ES-I3 (cell line): Measurements from ENCODE around the gene PLEKHM3.
"Not testable (repeated sequence)": the region's sequence is repeated elsewhere in the genome, so short reads cannot be mapped to it uniquely, and the experiment has no call there.

Experiments used
- H3K36me3 ChIP-seq: 2 replicates; pipeline ENCODE4 v1.6.1; 2013; ENCODE audit warnings: mild to moderate bottlenecking, low read length, control low read depth, moderate library complexity; ENCODE audit not compliant: insufficient read depth
- H3K4me1 ChIP-seq: 2 replicates; pipeline ENCODE4 v1.6.1; 2013; ENCODE audit warnings: mild to moderate bottlenecking, control low read depth, low read length; ENCODE audit not compliant: insufficient read depth
- H3K9ac ChIP-seq: 2 replicates; pipeline ENCODE4 v1.6.1; 2013; ENCODE audit warnings: low read depth, mild to moderate bottlenecking, low read length, moderate library complexity
- H3K9me3 ChIP-seq: 2 replicates; pipeline ENCODE4 v1.6.1; 2013; ENCODE audit warnings: mild to moderate bottlenecking, low read length, moderate library complexity; ENCODE audit not compliant: control insufficient read depth, insufficient read depth

PLEKHM3 gene

DNA sequence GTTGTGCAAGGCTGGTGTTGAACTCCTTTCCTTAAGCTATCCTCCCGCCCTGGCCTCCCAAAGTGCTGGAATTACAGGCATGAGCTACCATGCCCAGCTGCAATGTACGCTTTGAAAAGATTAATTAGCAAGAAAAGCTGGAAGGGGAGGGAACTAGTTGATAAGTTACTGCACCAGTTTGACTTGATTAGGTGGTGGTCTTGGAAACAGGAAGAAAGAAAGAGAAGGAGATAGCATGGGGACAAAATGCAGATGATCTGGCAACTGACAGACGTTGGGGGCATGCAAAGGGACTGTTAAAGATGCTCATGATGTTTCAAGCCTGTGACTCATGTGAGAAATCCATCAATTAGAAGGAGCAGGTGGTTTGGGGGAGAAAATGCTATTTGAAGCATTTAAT, 68.6 kb downstream of the PLEKHM3 start:
- Histone ChIP-seq H3K9ac (no peak overlapping the region), H3K9me3 (peaks cover under 1% of the 10 kb centered on the region; the same call in 1 of the 2 replicates), H3K4me1 (peaks cover 9% of the 10 kb centered on the region; the same call in 1 of the 2 replicates), H3K36me3 (no peaks in the 10 kb centered on the region)

- Histone ChIP-seq H3K9ac (no peak overlapping the region), H3K4me1 (peaks cover 17% of the 10 kb centered on the region; the same call in 1 of the 2 replicates), H3K36me3 (no peaks in the 10 kb centered on the region), H3K9me3 (no peaks in the 10 kb centered on the region)
Observed at GRCh38 chr2:207955456-207955855, 69.9 kb downstream of the PLEKHM3 start.

DNA sequence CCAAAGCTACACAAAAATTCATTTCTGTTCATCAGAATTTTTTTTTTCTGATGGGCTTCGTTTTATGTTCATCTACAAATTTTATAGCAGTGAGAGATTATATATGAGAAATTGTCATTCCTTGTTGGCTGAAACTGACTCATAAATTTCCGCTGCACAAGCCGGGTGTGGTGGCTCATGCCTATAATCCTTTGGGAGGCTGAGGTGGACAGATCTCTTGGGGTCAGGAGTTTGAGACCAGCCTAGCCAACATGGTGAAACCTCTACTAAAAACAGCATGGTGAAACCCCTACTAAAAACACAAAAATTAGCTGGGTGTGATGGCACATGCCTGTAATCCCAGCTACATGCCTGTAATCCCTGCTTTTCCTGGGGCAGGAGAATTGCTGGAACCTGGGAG, 72.0 kb downstream of the PLEKHM3 start:
- no peak overlapping the region for H3K9ac ChIP-seq
- no peaks in the 10 kb centered on the region for H3K36me3 ChIP-seq
- no peaks in the 10 kb centered on the region for H3K9me3 ChIP-seq
- peaks cover 26% of the 10 kb centered on the region; the same call in 1 of the 2 replicates for H3K4me1 ChIP-seq

DNA sequence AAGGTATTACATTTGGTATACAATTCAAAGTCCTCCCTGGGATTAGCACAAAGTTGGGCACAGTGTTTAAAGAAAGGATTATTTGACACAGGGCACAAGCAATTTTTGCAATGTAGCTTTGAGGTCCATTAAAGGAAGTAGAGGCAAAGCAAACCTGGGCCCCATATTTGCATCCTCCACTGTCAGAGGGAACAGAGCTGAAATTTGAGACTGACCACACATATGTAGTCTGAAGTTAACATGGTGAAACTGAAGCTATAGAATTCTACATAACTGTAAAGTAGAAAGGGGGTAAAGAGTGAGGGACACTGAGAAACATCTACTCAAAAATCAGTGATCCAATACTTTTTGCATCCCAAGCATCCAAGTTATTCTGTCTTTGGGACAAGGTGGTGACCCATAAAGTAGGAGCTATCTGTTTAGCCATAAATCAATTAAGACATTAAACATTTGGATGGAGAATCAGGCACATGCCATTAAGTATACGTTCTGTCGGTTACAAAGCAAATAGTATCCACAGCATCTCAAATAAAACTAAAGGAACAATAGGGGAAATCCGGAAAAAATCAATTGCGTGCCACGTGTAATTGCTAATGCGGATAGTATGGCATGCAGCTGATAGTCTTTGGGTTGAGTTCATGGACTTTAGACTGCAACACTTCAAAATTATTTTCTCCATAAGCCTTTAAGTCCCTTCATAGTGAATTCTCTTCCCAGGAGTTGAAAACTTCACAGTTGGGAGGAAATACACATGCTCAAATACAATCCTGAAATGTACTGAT, 72.6 kb downstream of the PLEKHM3 start:
- Histone ChIP-seq H3K4me1 (peaks cover 26% of the 10 kb centered on the region; the same call in 1 of the 2 replicates), H3K9ac (no peak overlapping the region), H3K36me3 (no peaks in the 10 kb centered on the region), H3K9me3 (no peaks in the 10 kb centered on the region)

- Histone ChIP-seq H3K36me3 (no peaks in the 10 kb centered on the region), H3K9ac (no peak overlapping the region), H3K9me3 (no peaks in the 10 kb centered on the region), H3K4me1 (peaks cover 26% of the 10 kb centered on the region; the same call in 1 of the 2 replicates)
Observed at GRCh38 chr2:207951734-207952470, 73.4 kb downstream of the PLEKHM3 start.

GRCh38 chr2:207950761-207951114, 74.6 kb downstream of the PLEKHM3 start:
- Histone ChIP-seq H3K4me1 (peaks cover 26% of the 10 kb centered on the region; the same call in 1 of the 2 replicates), H3K9me3 (no peaks in the 10 kb centered on the region), H3K9ac (no peak overlapping the region)

DNA sequence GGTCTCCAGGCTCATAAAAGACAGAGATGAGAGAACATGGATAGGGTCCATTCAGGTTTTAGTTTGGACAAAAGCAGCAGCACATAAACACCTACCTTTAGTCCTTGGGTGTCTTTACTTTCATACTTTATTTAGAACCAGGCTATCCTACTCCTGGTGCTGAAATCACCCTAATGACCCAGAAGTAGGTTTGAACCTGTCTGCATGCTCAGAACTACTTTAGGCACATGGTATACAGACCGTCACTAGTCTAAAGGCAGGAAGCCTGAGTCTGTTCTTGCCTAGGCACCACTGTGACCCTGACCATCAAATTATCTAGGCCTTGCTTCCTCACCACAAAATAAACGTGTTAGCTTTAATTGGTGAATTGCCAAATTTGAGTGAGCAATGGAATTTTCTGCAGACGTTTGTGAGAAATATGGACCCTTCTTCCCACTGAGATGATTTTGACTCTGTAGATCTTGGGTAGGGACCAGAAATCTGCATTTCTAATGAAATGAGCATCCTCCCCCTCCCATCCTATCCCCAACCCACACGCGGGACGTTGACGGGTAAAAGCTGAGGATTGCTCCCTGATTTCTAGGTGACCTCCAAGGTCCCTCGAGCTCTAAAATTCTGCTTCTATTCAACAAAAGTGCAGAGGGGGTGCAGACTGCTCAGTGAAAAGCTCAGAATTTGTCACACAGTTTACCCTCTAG, 75.1 kb downstream of the PLEKHM3 start:
- no peak overlapping the region for H3K9ac ChIP-seq
- H3K36me3 ChIP-seq, result no peaks in the 10 kb centered on the region
- peaks cover 29% of the 10 kb centered on the region; the same call in 1 of the 2 replicates for H3K4me1 ChIP-seq

More at GRCh38 chr2:207950761-207951114, 74.6 kb downstream of the PLEKHM3 start:
- no peaks in the 10 kb centered on the region for H3K36me3 ChIP-seq

GRCh38 chr2:207949245-207949644, 76.1 kb downstream of the PLEKHM3 start:
- H3K9me3 ChIP-seq, H3K9ac ChIP-seq, H3K36me3 ChIP-seq: not testable (repeated sequence)
- peaks cover 33% of the 10 kb centered on the region for H3K4me1 ChIP-seq

More for the DNA sequence above, 75.1 kb downstream of the PLEKHM3 start:
- no peaks in the 10 kb centered on the region for H3K9me3 ChIP-seq

DNA sequence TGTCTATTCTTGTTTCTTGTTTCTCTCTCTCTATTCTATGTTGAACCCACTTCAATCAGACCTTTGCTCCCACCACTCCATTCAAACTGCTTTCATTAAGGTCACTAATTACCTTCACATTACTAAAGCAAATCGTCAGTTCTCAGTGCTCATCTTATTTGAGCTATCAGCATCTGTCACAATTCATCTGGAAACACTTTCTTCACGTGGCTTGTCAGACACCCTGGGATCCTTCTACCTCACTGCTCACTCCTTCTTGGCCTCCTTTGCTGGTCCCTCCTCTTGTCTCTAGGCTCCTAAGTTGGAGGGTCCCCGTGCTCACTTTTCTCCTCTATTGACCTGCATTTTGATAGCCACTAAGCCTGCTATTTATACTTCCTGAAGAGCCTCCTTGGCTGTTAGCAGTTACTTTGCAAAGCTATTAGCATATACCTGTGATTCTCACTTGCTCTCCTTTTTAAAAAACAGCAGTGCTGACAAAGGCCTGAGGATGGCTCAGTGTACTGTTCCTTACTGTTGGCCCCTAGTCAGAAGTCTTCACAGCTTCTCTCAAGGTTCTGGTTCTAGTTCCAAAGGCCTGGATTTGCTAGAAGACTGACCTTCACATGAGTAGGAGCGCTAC, 80.2 kb downstream of the PLEKHM3 start:
- Histone ChIP-seq H3K9me3 (no peaks in the 10 kb centered on the region), H3K9ac (no peak overlapping the region), H3K4me1 (peaks cover 14% of the 10 kb centered on the region), H3K36me3 (no peaks in the 10 kb centered on the region)

GRCh38 chr2:207944334-207944733, 81.0 kb downstream of the PLEKHM3 start:
- peaks cover 7% of the 10 kb centered on the region; the same call in 1 of the 2 replicates for H3K4me1 ChIP-seq
- H3K9ac ChIP-seq, result no peak overlapping the region
- no peaks in the 10 kb centered on the region for H3K36me3 ChIP-seq
- H3K9me3 ChIP-seq, result no peaks in the 10 kb centered on the region

- H3K36me3 ChIP-seq, result no peaks in the 10 kb centered on the region
- H3K9ac ChIP-seq, result no peak overlapping the region
- no peaks in the 10 kb centered on the region for H3K9me3 ChIP-seq
- peaks cover 4% of the 10 kb centered on the region; the same call in 1 of the 2 replicates for H3K4me1 ChIP-seq
Observed at GRCh38 chr2:207939342-207940108, 85.8 kb downstream of the PLEKHM3 start.

- Histone ChIP-seq H3K36me3 (no peaks in the 10 kb centered on the region), H3K4me1 (peaks cover 5% of the 10 kb centered on the region; the same call in 1 of the 2 replicates)
Observed at GRCh38 chr2:207938886-207939285, 86.4 kb downstream of the PLEKHM3 start.

GRCh38 chr2:207938415-207938814, 86.9 kb downstream of the PLEKHM3 start:
- Histone ChIP-seq H3K36me3 (no peaks in the 10 kb centered on the region), H3K9me3 (no peaks in the 10 kb centered on the region), H3K9ac (no peak overlapping the region), H3K4me1 (peaks cover 9% of the 10 kb centered on the region)

More at GRCh38 chr2:207938886-207939285, 86.4 kb downstream of the PLEKHM3 start:
- Histone ChIP-seq H3K9me3 (no peaks in the 10 kb centered on the region), H3K9ac (no peak overlapping the region)
